Spleen (tissue), 11 donors: ENCODE results near the gene ILDR1. TPM values are rescaled to one million over a fixed set of nuclear protein-coding genes. Genes with fewer than 3 reads are reported as not detected.
A peak's percentile ranks its signal among the peaks of the same experiment; 100 is the strongest.

Experiments
- DNase-seq: peaks from one replicate; pipeline ENCODE4 v3.0.0-alpha.2; 2020
- H3K27ac ChIP-seq, 8 donors: fragments of 200-600 bp; sonication (generic) in 7 of 8; 1 replicate in 4 of 8; 2 replicates in 4 of 8; pipeline versions ENCODE4 v1.5.0 to v1.8.0; 2016 to 2021; ENCODE audit warnings: inconsistent platforms in 4 of 8, mild to moderate bottlenecking in 4 of 8, moderate library complexity in 1 of 8
- H3K27me3 ChIP-seq, 7 donors: fragments of 200-600 bp; sonication (generic) in 6 of 7; replicated peaks in 1 of 7; 1 replicate in 4 of 7; 2 replicates in 3 of 7; pipeline versions ENCODE4 v1.5.0 to v1.8.0; 2016 to 2021; ENCODE audit warnings: inconsistent platforms in 3 of 7, mild to moderate bottlenecking in 1 of 7
- H3K36me3 ChIP-seq, 6 donors: fragments of 200-600 bp; sonication (generic) in 5 of 6; 1 replicate in 4 of 6; 2 replicates in 2 of 6; pipeline versions ENCODE4 v1.5.0 to v1.8.0; 2016 to 2021; ENCODE audit warnings: inconsistent platforms in 2 of 6
- H3K4me1 ChIP-seq, 6 donors: fragments of 200-600 bp; sonication (generic) in 5 of 6; 1 replicate in 3 of 6; 2 replicates in 3 of 6; pipeline versions ENCODE4 v1.5.0 to v1.8.0; 2016 to 2021; ENCODE audit warnings: inconsistent platforms in 3 of 6
- H3K4me3 ChIP-seq, 8 donors: fragments of 200-600 bp; sonication (generic) in 7 of 8; 1 replicate in 4 of 8; 2 replicates in 4 of 8; pipeline versions ENCODE4 v1.5.0 to v1.8.0; 2016 to 2021; ENCODE audit warnings: inconsistent platforms in 4 of 8, mild to moderate bottlenecking in 4 of 8, moderate library complexity in 2 of 8
- H3K9me3 ChIP-seq, 8 donors: fragments of 200-600 bp; sonication (generic) in 7 of 8; 1 replicate in 4 of 8; 2 replicates in 4 of 8; pipeline versions ENCODE4 v1.5.0 to v1.8.0; 2016 to 2021; ENCODE audit warnings: inconsistent platforms in 4 of 8
- CTCF ChIP-seq, 11 experiments: fragments of 200-600 bp in 7 of 11; fragments of 450-650 bp in 4 of 11; sonication (generic) in 4 of 11; IDR thresholded peaks in 8 of 11; conservative IDR thresholded peaks in 3 of 11; 1 replicate in 7 of 11; 2 replicates in 4 of 11; pipeline versions ENCODE4 v1.4.0 to v1.8.0; 2016 to 2021; ENCODE audit warnings: antibody characterized with exemption in 11 of 11, inconsistent platforms in 4 of 11, mild to moderate bottlenecking in 1 of 11
- POLR2A ChIP-seq, 3 donors: fragments of 450-650 bp; IDR thresholded peaks; one replicate each; pipeline ENCODE4 v1.5.1; 2017; ENCODE audit warnings: antibody characterized with exemption in 3 of 3, mild to moderate bottlenecking in 1 of 3
- POLR2AphosphoS5 ChIP-seq, 3 donors: sonication (generic); formaldehyde crosslinking; IDR thresholded peaks; one replicate each; pipeline ENCODE4 v1.5.1; 2017; ENCODE audit warnings: antibody characterized with exemption in 3 of 3
- WGBS, 5 donors: extraction: QIAGEN DNeasy Blood & Tissue Kit in 3 of 5; methylation state at CpG; one replicate each; pipeline versions ENCODE4 v1.1.5 to v1.1.7; 2013 to 2018; 5-methylcytosine and 5-hydroxymethylcytosine counted together
- intact Hi-C: fragments of 100-400 bp; cut with DNase I; formaldehyde crosslinking; loops from one replicate; pipeline ENCODE4 v1.15.0; 2023; ENCODE audit warnings: low total_unique reads
- polyA plus RNA-seq, 3 donors: library from polyadenylated mRNA; stranded (reverse); fragments of 200-250 nt; gene quantifications; one replicate each; pipeline ENCODE4 v1.2.1, GENCODE V29; 2013
- total RNA-seq, 7 donors: library from RNA; depleted of rRNA in 3 of 7; stranded (reverse); fragments of >200 nt in 3 of 7; fragmentation: NEBNext Ultra II Directional in 4 of 7; extraction: Animal tissue kit (Norgen Biotek cat#: 25700) in 4 of 7; gene quantifications; one replicate each; pipeline versions ENCODE4 v1.1.0 to v1.2.1, GENCODE V29; 2016 to 2021
- donor health status: healthy with polysubstance abuse.
- donor health status: DM: no; HTN: no; CAD: no; lungs with moderate emphysema.
- donor health status: DM: no; HTN: no; CAD: no.
- donor health status: Bipolar disorder and iron deficiency.
- donor health status: healthy.
- donor health status: DM: no; HTN: no; CAD: no.
- donor health status: DM: yes; HTN: yes; CAD: no.

The ILDR1 gene
- total and polyA plus RNA-seq, 10 donors, result 0.26 to 3.1 (median 0.95) TPM

- WGBS, 5 donors, result 27 to 56% (median 32%) methylated on average over 6 of the region's 6 CpGs
- DNase-seq, result no peak
- TF ChIP-seq CTCF (IDR thresholded peaks at IDR 0.05 in 8 of 11, conservative IDR thresholded peaks at IDR 0.05 in 3 of 11) (no peak), POLR2A (IDR thresholded peaks at IDR 0.05) (no peak), POLR2AphosphoS5 (IDR thresholded peaks at IDR 0.05) (no peak)
- H3K27ac ChIP-seq, result peak overlapping the region in 4 of 8 donors; percentile 50 to 75 (median 64)
- H3K36me3 ChIP-seq, result no peaks in the 10 kb centered on the region
- H3K9me3 ChIP-seq, result no peaks in the 10 kb centered on the region
- no peaks in the 10 kb centered on the region for H3K27me3 ChIP-seq
- no peak overlapping the region for H3K4me3 ChIP-seq
- peaks cover 0 to 42% (median 26%) of the 10 kb centered on the region in 6 donors for H3K4me1 ChIP-seq
- intact Hi-C loops, result no loop called here
Measured at GRCh38 chr3:122066331-122067213, 44.5 kb upstream of the ILDR1 start.

DNA sequence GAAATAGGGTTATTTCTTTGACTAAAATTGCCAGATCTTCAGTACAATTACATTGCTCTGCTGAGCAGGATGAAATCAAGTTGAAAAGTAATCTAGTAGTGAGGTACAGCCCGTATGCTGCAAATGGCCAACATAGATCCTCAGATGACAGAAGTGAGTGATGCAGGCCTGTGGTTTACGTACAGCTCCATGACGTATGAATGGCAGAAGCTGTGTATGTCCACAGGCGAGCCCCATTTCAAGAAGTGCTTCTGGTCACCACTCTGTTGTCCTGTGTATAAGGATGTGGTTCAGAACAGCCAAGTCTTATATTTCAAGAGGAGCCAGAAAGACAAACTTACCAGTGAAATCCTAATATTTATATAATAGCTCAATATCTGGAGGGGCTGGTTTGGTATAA lies 42.3 kb upstream of the ILDR1 start:
- H3K9me3 ChIP-seq, result no peaks in the 10 kb centered on the region
- no peaks in the 10 kb centered on the region for H3K36me3 ChIP-seq
- intact Hi-C loops, result no loop called here
- WGBS, 5 donors, result 70 to 84% (median 78%) methylated on average over 4 of the region's 4 CpGs
- no peak overlapping the region for H3K4me3 ChIP-seq
- no peak for TF ChIP-seq CTCF (IDR thresholded peaks at IDR 0.05 in 8 of 11, conservative IDR thresholded peaks at IDR 0.05 in 3 of 11)
- no peak for TF ChIP-seq POLR2A (IDR thresholded peaks at IDR 0.05)
- TF ChIP-seq POLR2AphosphoS5 (IDR thresholded peaks at IDR 0.05), result no peak
- H3K27ac ChIP-seq, result peak overlapping the region in 3 of 8 donors; percentile 12 to 36 (median 31)
- peaks cover 0 to 42% (median 26%) of the 10 kb centered on the region in 6 donors for H3K4me1 ChIP-seq
- H3K27me3 ChIP-seq, result no peaks in the 10 kb centered on the region
- no peak for DNase-seq

DNA sequence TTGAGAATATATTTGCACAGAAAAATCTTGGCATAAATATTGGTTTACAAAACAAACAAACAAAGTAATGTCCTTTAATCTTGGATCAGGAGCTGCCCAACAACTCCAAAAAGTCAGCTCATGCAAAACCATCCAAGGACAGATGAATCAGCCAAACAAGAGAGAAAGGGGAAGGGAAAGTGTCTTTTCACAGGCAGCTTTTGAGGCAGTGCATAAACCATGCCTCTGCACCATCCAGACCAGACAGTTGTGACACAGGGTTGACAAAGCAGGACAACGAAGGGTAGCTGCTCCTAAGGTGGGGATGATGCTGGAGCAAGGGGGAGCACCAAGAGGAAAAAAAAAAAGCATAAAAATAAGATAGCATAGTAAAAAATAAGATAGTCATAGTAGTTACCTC lies 41.9 kb upstream of the ILDR1 start:
- no peak for DNase-seq
- Histone ChIP-seq H3K9me3 (no peaks in the 10 kb centered on the region), H3K27ac (peak overlapping the region in 3 of 8 donors; percentile 12 to 36 (median 31)), H3K4me3 (no peak overlapping the region), H3K36me3 (no peaks in the 10 kb centered on the region), H3K4me1 (peaks cover 0 to 42% (median 24%) of the 10 kb centered on the region in 6 donors), H3K27me3 (no peaks in the 10 kb centered on the region)
- no peak for TF ChIP-seq CTCF (IDR thresholded peaks at IDR 0.05 in 8 of 11, conservative IDR thresholded peaks at IDR 0.05 in 3 of 11)
- peak in 1 of 3 donors; percentile 32 for TF ChIP-seq POLR2AphosphoS5 (IDR thresholded peaks at IDR 0.05)
- 23 to 52% (median 41%) methylated on average over 1 of the region's 1 CpG for WGBS, 5 donors
- intact Hi-C loops, result no loop called here

- no peak for TF ChIP-seq POLR2AphosphoS5 (IDR thresholded peaks at IDR 0.05)
- no peak for TF ChIP-seq CTCF (IDR thresholded peaks at IDR 0.05 in 8 of 11, conservative IDR thresholded peaks at IDR 0.05 in 3 of 11)
- TF ChIP-seq POLR2A (IDR thresholded peaks at IDR 0.05), result no peak
- intact Hi-C loops, result no loop called here
- Histone ChIP-seq H3K4me1 (peaks cover 0 to 18% (median 3%) of the 10 kb centered on the region in 6 donors), H3K4me3 (no peak overlapping the region), H3K27ac (no peak overlapping the region), H3K27me3 (no peaks in the 10 kb centered on the region), H3K36me3 (no peaks in the 10 kb centered on the region), H3K9me3 (no peaks in the 10 kb centered on the region)
- WGBS, 5 donors, result 71 to 82% (median 73%) methylated on average over 6 of the region's 6 CpGs
- no peak for DNase-seq
Measured at GRCh38 chr3:122060040-122060698, 38.1 kb upstream of the ILDR1 start.
